Measurements from ENCODE around the gene ARL11. TPM values are rescaled to one million over a fixed set of nuclear protein-coding genes. Genes with fewer than 3 reads are reported as not detected.

The ARL11 gene
- polyA plus RNA-seq, 6 donors from 2014 or later = 6.1 to 39.6 (median 11.9) TPM

DNA sequence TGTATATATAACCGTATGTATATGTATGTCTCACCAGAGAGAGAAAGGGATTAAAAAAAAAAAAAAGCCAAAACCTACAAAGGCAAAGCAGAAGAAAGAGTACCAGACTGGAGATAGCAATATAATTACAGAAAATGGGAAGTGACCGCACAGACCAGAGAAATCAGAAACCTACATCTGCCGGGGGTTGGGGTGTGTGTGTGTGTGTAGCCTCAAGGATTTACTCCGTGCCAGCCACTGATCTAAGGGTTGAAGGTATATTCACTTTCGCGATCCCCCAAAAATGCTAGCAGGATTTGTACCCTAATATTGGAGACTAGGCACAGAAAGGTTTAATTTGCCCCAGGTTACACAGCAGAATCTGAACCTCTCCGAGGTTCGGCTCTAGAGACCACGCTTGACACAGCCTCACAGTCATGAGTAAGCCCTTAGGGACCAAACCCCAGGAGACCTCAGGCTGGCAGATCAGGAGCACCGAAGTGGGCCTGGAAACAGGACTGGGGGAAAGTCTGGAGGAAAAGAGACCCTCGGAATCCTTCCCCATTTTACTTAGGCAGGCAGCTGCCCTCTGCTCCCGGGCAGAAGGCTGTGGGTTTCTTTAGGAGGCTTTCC lies 14.8 kb downstream of the ARL11 start:
- H3K4me1 Mint-ChIP-seq = peaks cover 19 to 53% (median 24%) of the 10 kb centered on the region in 3 donors
- peak overlapping the region; percentile 2 to 89 (median 46) for H3K27ac Mint-ChIP-seq
- no peaks in the 10 kb centered on the region for H3K27me3 Mint-ChIP-seq
- DNase-seq (peak; percentile 63), ATAC-seq (ENCODE audit: low read depth in 2 of 2) (peak; percentile 93 to 94)
- no peaks in the 10 kb centered on the region for H3K9me3 Mint-ChIP-seq
- H3K4me3 Mint-ChIP-seq = peak overlapping the region; percentile 45 to 88 (median 66)
- H3K36me3 Mint-ChIP-seq = no peaks in the 10 kb centered on the region

DNA sequence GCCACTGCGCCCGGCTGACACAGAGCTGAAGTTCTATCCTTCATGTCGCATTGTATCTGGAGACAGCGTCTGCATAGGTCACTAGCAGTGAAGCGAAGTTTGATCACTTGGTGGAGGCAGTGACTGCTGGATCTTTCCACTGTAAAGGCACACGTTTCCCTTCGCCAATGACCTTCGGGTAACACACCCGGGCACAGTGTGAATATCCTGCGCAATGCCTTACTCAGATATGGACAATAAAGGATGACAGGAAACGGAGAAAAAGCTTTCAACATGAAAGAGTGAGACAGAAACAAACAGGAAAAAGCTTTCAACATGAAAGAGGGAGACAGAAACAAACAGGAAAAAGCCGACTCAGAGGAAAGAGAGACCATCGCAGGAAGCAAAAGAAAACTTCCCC lies 17.1 kb downstream of the ARL11 start:
- DNase-seq (no peak), ATAC-seq (ENCODE audit: low read depth in 2 of 2) (no peak)
- Mint-ChIP-seq H3K27me3 (no peaks in the 10 kb centered on the region), H3K4me1 (peaks cover 19 to 45% (median 24%) of the 10 kb centered on the region in 3 donors), H3K27ac (peak overlapping the region in 3 of 6 donors; percentile 22 to 83 (median 26)), H3K36me3 (no peaks in the 10 kb centered on the region), H3K4me3 (peak overlapping the region in 2 of 8 donors; percentile 10 to 40), H3K9me3 (no peaks in the 10 kb centered on the region)

DNA sequence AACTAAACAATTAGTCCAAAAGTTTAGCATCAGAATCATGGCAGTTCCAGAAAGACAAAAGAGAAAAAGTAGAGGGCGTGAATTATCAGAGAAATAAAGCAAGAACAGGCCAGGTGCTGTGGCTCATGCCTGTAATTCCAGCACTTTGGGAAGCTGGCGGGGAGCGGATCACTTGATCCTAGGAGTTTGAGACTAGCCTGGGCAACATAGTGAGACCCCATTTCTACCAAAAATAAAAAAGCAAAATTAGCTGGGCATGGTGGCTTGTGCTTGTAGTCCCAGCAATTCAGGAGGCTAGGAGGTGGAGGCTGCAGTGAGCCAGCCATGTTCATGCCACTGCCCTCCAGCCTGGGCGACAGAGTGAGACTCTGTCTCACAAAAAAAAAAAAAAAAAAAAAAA lies 18.4 kb downstream of the ARL11 start:
- Mint-ChIP-seq H3K27me3 (no peaks in the 10 kb centered on the region), H3K36me3 (no peaks in the 10 kb centered on the region), H3K9me3 (no peaks in the 10 kb centered on the region), H3K27ac (peak overlapping the region in 1 of 6 donors; percentile 37), H3K4me3 (peak overlapping the region in 1 of 8 donors; percentile 65), H3K4me1 (peaks cover 19 to 43% (median 24%) of the 10 kb centered on the region in 3 donors)
- DNase-seq (no peak), ATAC-seq (ENCODE audit: low read depth in 2 of 2) (peak in 1 of 2 donors; percentile 30)

DNA sequence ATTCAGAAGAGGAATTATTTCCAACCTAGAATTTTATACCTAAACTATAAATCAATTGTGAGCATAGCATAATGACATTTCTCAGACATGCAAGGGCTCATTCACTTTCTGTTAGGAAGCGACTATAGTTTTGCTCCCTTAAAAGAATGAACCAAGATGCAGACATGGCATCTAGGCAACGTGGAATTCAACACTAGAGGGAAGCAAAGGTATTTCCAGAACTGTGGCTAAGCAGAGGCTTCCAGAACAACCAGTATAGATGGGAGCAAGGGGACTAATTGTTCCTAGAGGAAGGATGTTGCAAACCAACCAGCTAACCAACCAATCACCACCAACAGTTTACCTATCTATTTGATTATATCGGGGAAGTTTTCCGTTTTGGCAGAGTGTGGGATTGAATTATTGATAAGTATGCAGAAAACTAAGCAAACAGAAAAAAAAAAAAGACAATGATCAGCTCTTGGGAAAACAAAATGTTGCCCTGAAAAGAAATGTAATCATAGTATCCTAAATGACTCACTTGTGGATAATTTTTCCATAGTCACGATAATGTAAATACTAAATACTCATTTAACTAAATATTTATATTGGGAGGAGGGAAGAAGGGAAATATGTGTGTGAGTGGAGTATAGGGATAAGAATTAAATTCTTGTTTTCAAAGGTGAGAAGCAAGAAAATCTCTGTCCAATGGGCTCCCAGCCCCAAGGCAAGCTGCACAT lies 21.1 kb downstream of the ARL11 start:
- Mint-ChIP-seq H3K4me3 (no peak overlapping the region), H3K27me3 (no peaks in the 10 kb centered on the region), H3K4me1 (peaks cover 0 to 28% (median 9%) of the 10 kb centered on the region in 3 donors), H3K36me3 (no peaks in the 10 kb centered on the region), H3K9me3 (no peaks in the 10 kb centered on the region), H3K27ac (no peak overlapping the region)
- no peak for ATAC-seq (ENCODE audit: low read depth in 2 of 2)
- no peak for DNase-seq

DNA sequence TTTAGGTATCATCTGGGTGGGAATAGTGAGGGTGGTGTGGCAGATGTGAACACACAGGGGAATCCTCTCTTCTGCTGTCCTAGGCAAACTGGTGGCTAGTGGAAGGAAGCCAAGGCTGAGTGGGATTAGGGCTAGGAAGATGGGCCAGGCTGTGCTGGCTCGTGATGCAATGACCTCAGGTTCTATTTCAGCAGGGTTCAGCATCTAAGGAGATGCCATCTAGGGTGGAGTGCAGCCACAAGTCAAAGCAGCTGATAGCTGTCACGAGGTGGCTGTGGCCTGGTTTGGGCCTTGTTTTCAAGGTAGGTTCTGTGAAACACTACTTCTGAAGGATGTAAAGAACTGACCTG lies 21.6 kb downstream of the ARL11 start:
- Mint-ChIP-seq H3K9me3 (no peaks in the 10 kb centered on the region), H3K4me1 (peaks cover 0 to 25% (median 9%) of the 10 kb centered on the region in 3 donors), H3K36me3 (no peaks in the 10 kb centered on the region), H3K27me3 (no peaks in the 10 kb centered on the region), H3K4me3 (no peak overlapping the region), H3K27ac (peak overlapping the region in 1 of 6 donors; percentile 73)
- no peak for ATAC-seq (ENCODE audit: low read depth in 2 of 2)
- no peak for DNase-seq

DNA sequence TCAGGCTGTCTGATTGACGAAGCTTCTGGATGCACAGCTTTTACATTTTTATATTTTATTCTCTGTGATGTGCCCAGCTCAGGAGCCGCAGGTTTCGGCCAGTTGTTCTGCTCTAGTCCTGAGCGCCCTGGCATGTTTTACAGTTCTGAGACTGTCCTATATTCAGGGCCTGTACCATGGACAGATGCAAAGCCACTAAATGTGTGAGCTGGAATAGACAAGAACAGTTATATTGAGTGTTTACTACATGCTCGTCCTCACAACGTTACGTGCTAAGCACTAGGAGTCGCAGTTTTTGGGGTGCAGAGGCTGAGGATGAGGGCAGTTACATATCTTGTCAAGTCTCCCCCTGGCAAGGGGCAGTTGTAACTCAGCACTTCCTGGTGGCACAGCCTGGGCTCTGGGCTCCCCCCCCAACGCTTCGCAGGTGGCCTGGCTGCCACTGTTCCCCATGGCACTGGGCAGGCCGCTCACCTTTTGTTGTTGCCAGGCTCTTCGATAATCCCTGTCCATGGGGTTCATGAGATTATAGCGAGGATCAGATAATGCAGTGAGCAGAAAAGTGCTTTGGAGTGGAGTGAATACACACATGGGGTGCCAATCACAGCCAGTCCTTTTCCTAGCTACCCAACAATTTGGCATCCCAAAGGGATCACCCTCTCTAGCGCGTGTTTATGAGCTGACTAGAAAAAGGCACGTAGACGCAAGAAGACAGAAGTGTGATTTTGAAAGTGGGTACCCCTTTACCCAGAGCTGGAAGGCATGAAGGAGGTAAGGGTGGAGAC lies 23.5 kb downstream of the ARL11 start:
- ATAC-seq (ENCODE audit: low read depth in 2 of 2) = no peak
- Mint-ChIP-seq H3K4me1 (peaks cover 0 to 13% (median under 1%) of the 10 kb centered on the region in 3 donors), H3K27ac (peak overlapping the region in 1 of 6 donors; percentile 86), H3K27me3 (no peaks in the 10 kb centered on the region), H3K9me3 (no peaks in the 10 kb centered on the region), H3K4me3 (peak overlapping the region in 2 of 8 donors; percentile 3 to 64), H3K36me3 (no peaks in the 10 kb centered on the region)
- DNase-seq = no peak

DNA sequence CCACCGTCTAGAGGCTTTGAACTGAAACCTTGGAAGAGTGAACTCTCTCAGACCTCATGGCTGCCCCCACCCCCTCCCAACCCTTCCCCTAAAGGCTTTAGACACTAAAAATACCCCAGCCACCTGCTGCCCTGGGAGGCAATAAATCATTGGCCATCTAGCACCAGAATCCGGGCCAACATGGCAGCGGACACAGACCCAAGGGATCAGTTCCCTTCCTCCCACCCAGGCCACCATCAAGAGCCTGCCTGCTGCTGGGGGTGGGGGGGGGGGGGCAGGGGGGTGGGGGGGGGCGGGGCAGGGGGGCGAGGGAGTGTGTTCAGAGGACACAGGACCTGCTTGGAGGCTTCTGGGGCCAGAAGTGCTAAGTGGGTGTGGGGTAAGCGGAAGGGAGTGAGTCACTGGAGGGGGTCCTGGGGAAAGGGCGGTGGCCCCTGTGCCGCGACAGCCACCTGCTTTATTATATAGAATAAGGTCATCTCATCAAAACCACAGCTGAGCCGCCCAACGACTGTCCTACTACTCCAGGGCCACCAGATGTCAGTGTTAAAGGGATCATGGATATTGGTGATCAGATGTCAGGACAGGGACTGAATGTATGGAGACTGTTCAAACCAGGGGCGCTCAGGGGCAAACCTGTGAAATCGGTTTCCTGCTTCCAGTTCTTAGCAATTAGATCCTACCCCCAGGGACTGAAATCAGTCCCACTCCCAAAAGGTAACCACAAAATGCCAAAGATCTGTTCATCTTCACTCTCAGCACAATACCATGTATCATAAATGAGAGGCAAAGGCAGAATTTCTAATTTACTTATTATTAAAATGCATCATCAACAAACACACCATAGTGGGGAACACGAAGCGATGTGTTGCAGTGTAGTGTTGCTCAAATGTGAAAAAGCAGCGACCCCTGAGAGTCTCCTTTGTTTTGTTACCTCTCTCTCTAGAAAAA lies 24.3 kb downstream of the ARL11 start:
- no peak for DNase-seq
- Mint-ChIP-seq H3K9me3 (no peaks in the 10 kb centered on the region), H3K36me3 (no peaks in the 10 kb centered on the region), H3K27me3 (no peaks in the 10 kb centered on the region), H3K4me3 (peak overlapping the region in 2 of 8 donors; percentile 64 to 65), H3K4me1 (peaks cover 0 to 11% (median 0%) of the 10 kb centered on the region in 3 donors), H3K27ac (peak overlapping the region in 1 of 6 donors; percentile 38)
- peak; percentile 38 to 46 for ATAC-seq (ENCODE audit: low read depth in 2 of 2)

DNA sequence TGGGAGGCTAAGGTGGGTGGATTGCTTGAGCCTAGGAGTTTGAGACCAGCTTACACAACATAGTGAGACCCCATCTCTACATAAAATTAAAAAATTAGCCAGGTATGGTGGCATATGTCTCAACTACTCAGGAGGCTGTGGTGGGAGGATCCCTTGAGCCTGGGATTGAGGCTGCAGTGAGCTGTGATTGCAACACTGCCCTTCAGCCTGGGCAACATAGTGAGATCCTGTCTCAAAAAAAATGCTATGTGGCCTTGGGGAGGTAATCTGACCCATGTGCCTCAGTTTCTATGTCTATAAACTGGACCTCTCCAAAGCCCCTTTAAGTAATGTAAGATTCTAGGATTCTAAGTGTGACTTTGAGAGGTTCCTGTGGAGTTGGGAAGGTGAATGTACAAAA lies 25.2 kb downstream of the ARL11 start:
- no peak for DNase-seq
- no peak overlapping the region for H3K27ac Mint-ChIP-seq
- H3K27me3 Mint-ChIP-seq = no peaks in the 10 kb centered on the region
- no peak for ATAC-seq (ENCODE audit: low read depth in 2 of 2)
- no peak overlapping the region for H3K4me3 Mint-ChIP-seq
- no peaks in the 10 kb centered on the region for H3K9me3 Mint-ChIP-seq
- no peaks in the 10 kb centered on the region for H3K36me3 Mint-ChIP-seq
- peaks cover 0 to 11% (median 0%) of the 10 kb centered on the region in 3 donors for H3K4me1 Mint-ChIP-seq

DNA sequence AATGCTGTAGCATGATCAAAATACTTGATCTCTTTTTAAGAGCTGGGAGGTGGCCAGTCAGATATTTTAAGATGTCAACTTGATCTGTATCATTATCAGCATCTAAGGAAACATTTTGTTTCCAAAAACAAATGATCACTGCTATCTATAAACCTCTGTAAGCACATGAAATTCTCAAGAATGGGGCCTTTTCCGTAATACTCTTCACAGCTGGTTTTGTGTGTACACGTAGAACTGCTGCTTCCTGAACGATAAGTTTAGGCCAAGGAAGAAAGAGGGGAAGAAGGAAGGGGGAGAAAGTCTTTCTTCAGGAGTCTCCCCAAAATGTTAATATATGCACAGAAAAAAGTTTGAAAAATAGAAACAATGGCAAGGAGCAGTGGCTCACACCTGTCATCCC lies 25.7 kb downstream of the ARL11 start:
- Mint-ChIP-seq H3K9me3 (no peaks in the 10 kb centered on the region), H3K4me3 (no peak overlapping the region), H3K27ac (no peak overlapping the region), H3K36me3 (no peaks in the 10 kb centered on the region), H3K27me3 (no peaks in the 10 kb centered on the region), H3K4me1 (peaks cover 0 to 11% (median 0%) of the 10 kb centered on the region in 3 donors)
- no peak for DNase-seq
- no peak for ATAC-seq (ENCODE audit: low read depth in 2 of 2)

DNA sequence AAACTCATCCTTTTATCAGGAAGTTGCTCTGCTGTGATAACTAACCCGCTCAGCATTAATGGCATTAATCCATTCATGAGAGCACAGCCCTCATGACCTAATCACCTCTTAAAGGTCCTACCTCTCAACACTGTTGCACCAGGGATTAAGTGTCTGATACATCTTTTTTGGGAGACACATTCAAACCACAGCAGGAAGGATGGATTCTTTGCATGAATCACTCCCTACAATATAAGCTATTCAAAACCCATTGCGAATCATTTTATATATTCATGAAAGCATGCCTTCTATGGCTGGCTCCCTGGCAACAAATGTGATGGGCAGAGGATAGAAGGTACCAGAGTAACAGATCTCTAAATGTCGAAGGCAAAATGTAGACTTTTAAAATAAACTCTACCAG lies 27.6 kb downstream of the ARL11 start:
- no peaks in the 10 kb centered on the region for H3K9me3 Mint-ChIP-seq
- H3K27ac Mint-ChIP-seq = peak overlapping the region in 1 of 6 donors; percentile 35
- no peaks in the 10 kb centered on the region for H3K27me3 Mint-ChIP-seq
- peaks cover 0 to 13% (median 0%) of the 10 kb centered on the region in 3 donors for H3K4me1 Mint-ChIP-seq
- peaks cover 0 to 4% of the 10 kb centered on the region in 2 donors for H3K36me3 Mint-ChIP-seq
- no peak for DNase-seq
- H3K4me3 Mint-ChIP-seq = no peak overlapping the region
- ATAC-seq (ENCODE audit: low read depth in 2 of 2) = no peak

DNA sequence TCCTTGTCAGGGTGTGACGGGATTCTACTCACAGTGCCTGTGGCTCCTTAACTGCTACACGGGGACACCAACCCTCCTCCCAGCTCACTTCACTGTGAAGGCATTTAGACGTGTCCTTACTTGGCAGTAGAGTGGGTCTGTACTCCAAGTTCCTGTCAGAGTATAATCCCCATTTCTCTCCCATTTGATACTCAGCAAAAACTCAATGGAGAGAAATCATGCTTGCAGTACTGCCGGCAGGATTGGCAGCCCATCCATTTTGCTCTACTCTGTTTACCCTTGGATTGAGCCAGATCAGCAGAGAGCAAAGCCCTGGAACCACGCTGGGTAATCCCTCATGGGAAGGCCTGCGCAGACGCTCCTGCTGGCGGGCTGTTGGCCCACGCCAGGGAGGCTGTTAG lies 28.9 kb downstream of the ARL11 start:
- H3K4me3 Mint-ChIP-seq = no peak overlapping the region
- ATAC-seq (ENCODE audit: low read depth in 2 of 2) (no peak), DNase-seq (no peak)
- peaks cover 0 to 9% (median 0%) of the 10 kb centered on the region in 3 donors for H3K4me1 Mint-ChIP-seq
- peaks cover 0 to 14% of the 10 kb centered on the region in 2 donors for H3K36me3 Mint-ChIP-seq
- H3K27me3 Mint-ChIP-seq = no peaks in the 10 kb centered on the region
- no peaks in the 10 kb centered on the region for H3K9me3 Mint-ChIP-seq
- no peak overlapping the region for H3K27ac Mint-ChIP-seq

DNA sequence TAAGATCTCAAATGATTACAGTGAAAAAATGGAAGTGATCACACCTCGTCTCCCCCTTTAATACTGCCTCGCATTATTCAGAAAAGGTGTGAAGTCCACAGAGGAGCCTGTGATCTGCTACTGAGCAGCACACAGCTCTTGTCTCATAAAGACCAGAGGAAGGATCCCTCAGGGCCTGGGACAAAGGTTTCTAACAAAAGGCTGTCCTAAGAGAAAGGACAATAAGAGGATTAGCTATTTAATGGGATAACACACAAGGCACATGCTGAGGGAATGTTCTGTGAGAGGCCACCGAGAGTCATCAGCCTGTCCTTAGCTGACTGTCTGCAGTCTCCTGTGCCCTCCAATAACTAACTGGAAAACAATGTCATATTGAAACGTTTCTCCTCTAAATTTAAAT lies 36.3 kb downstream of the ARL11 start:
- Mint-ChIP-seq H3K4me3 (no peak overlapping the region), H3K27me3 (no peaks in the 10 kb centered on the region), H3K27ac (no peak overlapping the region), H3K4me1 (peaks cover 0 to 4% (median 2%) of the 10 kb centered on the region in 3 donors), H3K9me3 (no peaks in the 10 kb centered on the region), H3K36me3 (peaks cover 14 to 18% of the 10 kb centered on the region in 2 donors)
- DNase-seq = no peak
- no peak for ATAC-seq (ENCODE audit: low read depth in 2 of 2)

DNA sequence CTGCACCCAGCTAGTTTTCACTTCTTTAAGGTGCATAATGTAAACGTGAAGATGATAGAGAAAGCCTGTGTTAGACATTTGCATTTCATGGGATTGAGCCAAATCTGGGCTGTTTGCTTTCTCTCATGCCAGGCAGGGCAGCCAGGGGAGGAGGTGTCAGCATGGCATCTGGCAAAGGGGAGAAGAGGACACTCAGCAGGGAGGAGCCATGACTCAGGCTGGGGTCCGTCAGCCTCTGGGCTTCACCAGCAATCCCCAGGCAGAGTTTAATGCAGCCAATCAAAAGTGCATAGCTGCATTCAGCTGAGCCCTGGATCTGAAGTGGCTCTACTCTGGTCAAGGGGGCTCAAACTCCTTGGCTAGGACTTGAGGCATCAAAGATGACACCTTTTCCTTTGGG lies 39.5 kb downstream of the ARL11 start:
- no peak for DNase-seq
- H3K4me3 Mint-ChIP-seq = no peak overlapping the region
- no peaks in the 10 kb centered on the region for H3K9me3 Mint-ChIP-seq
- peak overlapping the region in 2 of 6 donors; percentile 65 to 85 for H3K27ac Mint-ChIP-seq
- peaks cover 0 to 14% (median 4%) of the 10 kb centered on the region in 3 donors for H3K4me1 Mint-ChIP-seq
- H3K27me3 Mint-ChIP-seq = no peaks in the 10 kb centered on the region
- no peak for ATAC-seq (ENCODE audit: low read depth in 2 of 2)
- H3K36me3 Mint-ChIP-seq = peaks cover 0 to 18% of the 10 kb centered on the region in 2 donors

All from naive B cell (primary cell).